Measurements from ENCODE around the gene SLCO3A1. TPM values are rescaled to one million over a fixed set of nuclear protein-coding genes. Genes with fewer than 3 reads are reported as not detected.

The SLCO3A1 gene
- total RNA-seq, 4 donors from 2014 or later = 12.1 to 22.3 (median 13.5) TPM

DNA sequence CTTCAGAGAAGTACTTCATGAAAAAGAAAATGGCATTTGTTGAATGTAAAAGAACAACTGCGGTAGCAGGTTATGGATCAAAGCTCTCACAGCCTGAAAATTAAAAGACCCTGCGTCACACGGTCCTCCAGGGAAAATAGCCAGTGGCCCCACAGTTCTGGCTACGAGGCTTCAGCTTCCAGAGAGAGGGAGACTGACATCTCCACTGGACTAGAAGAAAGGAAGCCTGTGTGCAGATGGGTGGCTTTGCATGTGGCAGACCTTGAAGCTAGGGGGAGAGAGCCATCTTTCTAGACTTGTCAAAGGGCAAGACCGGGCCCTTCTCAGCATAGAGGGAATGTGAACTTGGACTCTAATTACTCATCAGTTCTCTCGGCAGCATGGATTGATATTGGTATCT lies 159.4 kb downstream of the SLCO3A1 start:
- TF ChIP-seq, protein P1, sequence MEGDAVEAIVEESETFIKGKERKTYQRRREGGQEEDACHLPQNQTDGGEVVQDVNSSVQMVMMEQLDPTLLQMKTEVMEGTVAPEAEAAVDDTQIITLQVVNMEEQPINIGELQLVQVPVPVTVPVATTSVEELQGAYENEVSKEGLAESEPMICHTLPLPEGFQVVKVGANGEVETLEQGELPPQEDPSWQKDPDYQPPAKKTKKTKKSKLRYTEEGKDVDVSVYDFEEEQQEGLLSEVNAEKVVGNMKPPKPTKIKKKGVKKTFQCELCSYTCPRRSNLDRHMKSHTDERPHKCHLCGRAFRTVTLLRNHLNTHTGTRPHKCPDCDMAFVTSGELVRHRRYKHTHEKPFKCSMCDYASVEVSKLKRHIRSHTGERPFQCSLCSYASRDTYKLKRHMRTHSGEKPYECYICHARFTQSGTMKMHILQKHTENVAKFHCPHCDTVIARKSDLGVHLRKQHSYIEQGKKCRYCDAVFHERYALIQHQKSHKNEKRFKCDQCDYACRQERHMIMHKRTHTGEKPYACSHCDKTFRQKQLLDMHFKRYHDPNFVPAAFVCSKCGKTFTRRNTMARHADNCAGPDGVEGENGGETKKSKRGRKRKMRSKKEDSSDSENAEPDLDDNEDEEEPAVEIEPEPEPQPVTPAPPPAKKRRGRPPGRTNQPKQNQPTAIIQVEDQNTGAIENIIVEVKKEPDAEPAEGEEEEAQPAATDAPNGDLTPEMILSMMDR (IDR thresholded peaks at IDR 0.05; ENCODE audit: low read depth) = no peak

DNA sequence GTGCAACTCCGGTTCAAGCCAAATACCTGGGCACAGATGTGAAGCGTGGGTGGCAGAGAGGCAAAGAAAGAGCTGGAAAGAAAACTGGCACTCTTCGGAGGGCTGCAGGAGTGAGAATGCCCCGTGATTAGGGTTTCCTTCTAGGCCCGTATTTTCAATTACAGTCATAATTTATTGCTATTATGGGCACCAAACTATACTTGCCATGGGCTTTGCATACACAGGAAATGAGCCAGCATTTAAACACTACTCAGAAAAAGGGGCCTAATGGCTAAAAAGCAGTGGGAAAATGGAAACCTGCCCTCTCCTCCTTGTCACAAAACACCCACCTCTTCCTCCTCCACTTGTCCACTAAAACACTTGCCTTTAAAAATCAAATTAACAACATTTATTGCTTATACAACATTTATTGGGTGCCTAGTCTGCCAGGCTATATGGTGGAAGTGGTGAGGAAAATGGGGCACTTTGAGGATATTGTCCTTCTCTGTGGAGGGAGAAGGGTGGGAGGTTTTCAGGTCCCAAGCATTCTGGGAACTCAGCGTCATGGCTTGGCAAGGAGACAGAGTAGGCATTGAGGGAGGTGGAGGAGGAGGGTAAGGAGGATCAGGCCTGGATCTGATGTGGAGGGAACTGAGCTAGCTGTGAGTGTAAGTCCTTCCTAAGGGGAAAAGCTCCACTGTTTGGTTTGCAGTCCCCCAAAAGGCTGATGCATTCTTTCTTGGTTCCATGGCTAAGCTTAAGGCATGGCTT lies 160.9 kb downstream of the SLCO3A1 start:
- TF ChIP-seq, protein P1 (IDR thresholded peaks at IDR 0.05; ENCODE audit: low read depth) = no peak

DNA sequence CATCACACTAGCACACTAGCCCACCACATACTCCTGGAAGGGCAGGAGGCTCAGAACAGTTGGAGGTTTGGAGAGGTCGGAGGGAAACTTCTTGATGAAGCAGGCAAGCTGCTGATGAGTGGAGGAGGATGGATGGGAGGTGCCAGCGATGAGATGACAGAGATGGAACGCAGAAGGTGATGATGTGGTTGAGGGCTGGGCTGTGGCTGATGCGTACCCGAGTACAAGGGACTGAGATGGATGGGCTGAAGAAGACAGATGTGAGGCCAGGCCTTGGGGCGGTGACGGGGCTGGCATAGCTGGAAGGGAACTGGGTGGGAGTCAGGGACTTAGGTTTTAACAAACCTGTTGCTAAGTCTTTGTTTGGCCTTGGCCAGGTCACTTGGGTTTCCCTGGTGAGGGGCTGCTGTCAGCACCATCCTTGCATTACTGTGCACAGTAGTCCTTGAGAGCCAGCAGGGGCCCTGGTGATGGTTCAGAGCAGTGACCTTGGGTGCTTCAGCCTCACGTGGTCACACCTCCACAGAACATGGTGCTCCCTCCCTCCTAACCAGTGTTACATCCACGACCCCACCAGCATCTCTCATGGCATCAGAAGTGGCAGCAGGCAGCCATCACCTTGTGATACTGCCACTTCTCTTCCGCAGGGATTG lies 164.5 kb downstream of the SLCO3A1 start:
- TF ChIP-seq, protein P1 (IDR thresholded peaks at IDR 0.05; ENCODE audit: low read depth) = no peak

DNA sequence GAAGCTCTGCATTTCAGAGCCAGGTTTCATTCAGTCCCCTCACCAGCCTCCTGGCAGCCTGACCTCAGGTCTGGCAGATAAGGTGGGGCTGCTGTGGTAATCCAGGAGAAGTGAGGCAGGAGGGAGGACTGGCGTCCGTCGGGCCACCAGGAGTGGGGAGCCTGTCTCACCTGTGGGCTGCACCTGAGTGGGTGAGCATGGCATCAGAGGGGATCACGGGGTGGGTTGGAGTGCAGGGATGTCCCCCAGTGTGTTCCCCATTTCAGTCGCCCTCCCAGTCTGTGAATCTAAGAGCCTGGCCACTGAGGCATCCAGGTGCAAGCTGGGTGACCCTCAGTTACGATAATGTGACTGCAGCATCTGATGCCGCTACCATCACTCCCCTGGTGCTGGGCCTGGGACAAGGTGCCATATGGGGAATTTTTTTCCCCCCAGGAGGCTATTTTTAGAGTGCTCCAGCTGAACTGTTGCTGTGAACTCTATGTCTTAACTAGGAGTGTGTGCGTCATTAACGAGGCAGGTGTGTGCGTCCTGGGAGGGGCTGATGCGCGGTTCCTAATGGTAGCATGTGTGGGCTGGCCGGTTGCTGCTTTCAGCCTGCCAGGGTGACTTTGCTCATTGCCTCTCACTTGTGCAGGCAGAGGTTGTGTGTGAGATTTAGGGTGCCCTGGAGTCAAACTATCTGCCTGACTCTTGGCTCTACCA lies 165.2 kb downstream of the SLCO3A1 start:
- TF ChIP-seq, protein P1 (IDR thresholded peaks at IDR 0.05; ENCODE audit: low read depth) = no peak

DNA sequence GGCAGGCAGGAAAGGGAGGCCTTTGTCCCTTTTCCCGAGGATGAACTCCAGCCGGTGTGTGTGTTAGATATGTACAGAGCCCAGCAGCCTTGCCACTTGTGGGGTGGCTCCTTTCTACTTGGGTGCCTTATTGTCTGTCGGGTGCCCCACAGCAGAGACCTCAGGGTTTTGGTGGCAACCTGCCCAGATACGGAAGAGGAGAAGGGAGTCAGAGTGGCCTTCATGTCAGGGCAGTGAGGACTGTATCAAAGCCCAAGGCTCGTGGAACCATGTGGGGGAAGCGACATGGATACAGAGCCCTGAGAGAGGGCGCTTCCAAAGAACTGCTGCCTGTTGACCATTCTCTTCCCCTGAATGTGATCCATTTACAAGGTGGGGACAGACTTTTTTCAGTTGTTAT lies 166.2 kb downstream of the SLCO3A1 start:
- TF ChIP-seq, protein P1 (IDR thresholded peaks at IDR 0.05; ENCODE audit: low read depth) = no peak

DNA sequence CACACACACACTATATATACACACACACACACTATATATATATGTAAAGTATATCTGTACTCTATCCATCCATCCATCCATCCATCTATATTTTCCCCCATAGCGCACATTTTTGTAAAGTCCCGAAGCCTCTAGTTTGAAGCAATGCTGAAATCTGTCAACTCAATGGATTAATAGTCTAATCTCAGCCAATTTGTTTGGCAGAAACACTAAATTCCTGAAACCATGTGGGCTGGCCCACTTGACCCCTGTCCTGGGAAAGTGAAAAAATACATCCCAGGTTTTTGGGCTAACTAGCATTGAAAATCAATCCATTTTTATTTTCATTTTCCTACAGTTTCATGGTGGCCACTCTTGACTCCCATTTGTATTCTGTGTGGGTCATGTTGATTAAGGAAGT lies 166.7 kb downstream of the SLCO3A1 start:
- TF ChIP-seq, protein P1 (IDR thresholded peaks at IDR 0.05; ENCODE audit: low read depth) = no peak

DNA sequence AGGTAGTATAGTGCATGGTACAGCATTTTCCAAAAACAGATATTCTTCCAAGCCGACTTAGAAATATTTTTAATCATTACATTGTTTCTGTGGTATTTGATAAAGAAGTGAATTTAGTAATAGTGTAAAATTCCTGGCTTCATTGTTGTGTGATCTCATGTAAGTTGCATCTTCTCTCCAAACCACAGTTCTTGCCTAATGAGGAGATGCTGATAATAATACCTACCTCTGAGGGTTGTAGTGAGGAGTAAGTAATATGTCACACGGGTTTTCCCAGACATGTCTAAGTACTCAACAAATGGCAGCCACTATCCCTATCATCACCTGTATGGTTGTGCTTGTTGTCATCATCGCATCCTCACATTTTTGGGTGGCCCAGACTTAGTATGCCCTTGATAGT lies 167.3 kb downstream of the SLCO3A1 start:
- TF ChIP-seq, protein P1 (IDR thresholded peaks at IDR 0.05; ENCODE audit: low read depth) = no peak

Data from subcutaneous adipose tissue (tissue), 4 donors.